ENCODE measurements around the gene TREML1. TPM values are rescaled to one million over a fixed set of nuclear protein-coding genes. Genes with fewer than 3 reads are reported as not detected.

Gene TREML1
- total and polyA plus RNA-seq, 2 of the 4 experiments (the other 2 are of a cell fraction): not detected

DNA sequence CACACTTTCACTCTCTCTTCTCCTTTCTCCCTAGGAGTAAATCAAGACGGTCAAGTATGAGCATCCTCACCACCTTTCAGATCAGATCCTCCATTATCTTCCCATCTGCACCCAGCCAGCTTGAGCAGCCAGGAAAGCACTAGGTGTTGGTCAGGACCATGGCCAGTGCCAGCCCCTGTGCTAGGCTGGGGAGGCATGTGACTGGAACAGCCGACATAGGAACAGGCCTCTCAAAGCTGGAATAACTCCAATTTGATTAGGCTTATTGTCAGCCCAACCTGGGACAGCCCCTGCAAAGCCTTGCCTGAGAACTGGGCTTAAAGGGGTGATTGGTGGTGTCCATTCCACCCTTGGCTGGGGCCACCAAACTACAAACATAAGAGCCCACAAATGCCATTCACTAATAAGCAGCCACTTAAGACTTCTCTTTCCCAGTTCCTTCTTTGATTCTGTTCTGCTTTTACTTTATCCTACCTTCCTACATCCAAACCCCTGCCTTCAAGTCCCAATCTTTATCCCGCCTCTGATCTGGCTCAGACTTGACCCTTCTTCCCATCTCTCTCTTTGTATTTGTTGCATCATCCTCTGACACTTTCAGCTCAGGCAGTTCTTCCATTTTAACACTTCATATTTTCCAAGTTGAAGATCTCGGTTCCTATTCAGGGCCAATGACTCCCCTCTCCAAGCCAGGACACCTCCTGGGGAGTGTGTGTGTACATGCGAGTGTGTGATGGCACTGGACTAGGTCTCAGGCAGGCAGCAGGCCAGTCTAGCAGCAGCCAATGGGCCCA lies 13.2 kb upstream of the TREML1 start:
- Histone ChIP-seq H3K9ac (ENCODE audit: low read depth, low read length) (no peak overlapping the region), H2BK5ac (ENCODE audit: low read depth, low read length, poor library complexity, severe bottlenecking) (no peak overlapping the region), H3K27ac (ENCODE audit: insufficient read depth, low read length) (no peak overlapping the region), H4K91ac (ENCODE audit: insufficient read depth, low read depth, low read length) (no peak overlapping the region), H2BK15ac (ENCODE audit: low read depth, low read length) (no peak overlapping the region), H3K23ac (ENCODE audit: low read depth, low read length) (no peak overlapping the region), H2AK9ac (replicated peaks; ENCODE audit: low read depth, low read length, poor library complexity) (peak overlapping the region; percentile 33), H3K14ac (replicated peaks; ENCODE audit: low read depth, low read length) (no peak overlapping the region), H2AFZ (replicated peaks; ENCODE audit: low read length, poor library complexity) (no peak overlapping the region), H2BK120ac (ENCODE audit: low read depth, low read length) (no peak overlapping the region), H3K79me1 (ENCODE audit: low read depth in 1 of 2, low read length in 2 of 2) (no peaks in the 10 kb centered on the region), H3K27me3 (ENCODE audit: control insufficient read depth, insufficient read depth, low read length) (peaks cover 3% of the 10 kb centered on the region; the same call in 1 of the 2 replicates), H4K8ac (ENCODE audit: low read depth in 2 of 2, low read length in 2 of 2) (no peak overlapping the region), H3K9me3 (ENCODE audit: control insufficient read depth, insufficient read depth, low read length) (no peaks in the 10 kb centered on the region), H3K4me2 (ENCODE audit: low read depth, low read length) (no peak overlapping the region), H3K4ac (ENCODE audit: low read depth, low read length) (no peak overlapping the region), H3K18ac (ENCODE audit: low read depth, low read length) (no peak overlapping the region), H3K4me1 (ENCODE audit: control insufficient read depth, insufficient read depth, low read length) (no peaks in the 10 kb centered on the region), H3K36me3 (ENCODE audit: control insufficient read depth, insufficient read depth, low read length) (no peaks in the 10 kb centered on the region), H3K56ac (ENCODE audit: extremely low read depth, insufficient read depth, low read length) (no peak overlapping the region), H2BK20ac (ENCODE audit: low read depth, low read length) (no peak overlapping the region), H3K4me3 (ENCODE audit: insufficient read depth, low read depth, low read length) (no peak overlapping the region), H4K5ac (ENCODE audit: low read depth, low read length) (no peak overlapping the region), H4K20me1 (ENCODE audit: insufficient read depth, low read length) (no peaks in the 10 kb centered on the region), H2AK5ac (ENCODE audit: low read depth, low read length) (no peak overlapping the region), H3K9me1 (ENCODE audit: insufficient read depth, low read length) (no peaks in the 10 kb centered on the region; the same call in 1 of the 2 replicates)
- no TSS peak for BruUV-seq (replicated peaks)
- intact Hi-C loops (cut with micrococcal nuclease) (no loop called here), in situ Hi-C loops (cut with MboI; ENCODE audit: low sequenced_read_pairs) (no loop called here), dilution Hi-C loops (cut with HindIII; ENCODE audit: low sequenced_read_pairs, unreplicated experiment) (no loop called here)
- CTCF ChIA-PET: no interaction called here
- peak; percentile 72 for ATAC-seq (ENCODE audit: low read depth)
- POLR2A ChIA-PET (ENCODE audit: unreplicated experiment): no interaction called here
- 71% methylated on average over 1 of the region's 5 CpGs; no CpG with 5 or more reads in 1 of the 2 experiments for WGBS, 2 experiments (ENCODE audit: extremely low coverage in 2 of 2, insufficient read length in 1 of 2)
- DNase-seq: peak; percentile 19
- TF ChIP-seq, protein P1, sequence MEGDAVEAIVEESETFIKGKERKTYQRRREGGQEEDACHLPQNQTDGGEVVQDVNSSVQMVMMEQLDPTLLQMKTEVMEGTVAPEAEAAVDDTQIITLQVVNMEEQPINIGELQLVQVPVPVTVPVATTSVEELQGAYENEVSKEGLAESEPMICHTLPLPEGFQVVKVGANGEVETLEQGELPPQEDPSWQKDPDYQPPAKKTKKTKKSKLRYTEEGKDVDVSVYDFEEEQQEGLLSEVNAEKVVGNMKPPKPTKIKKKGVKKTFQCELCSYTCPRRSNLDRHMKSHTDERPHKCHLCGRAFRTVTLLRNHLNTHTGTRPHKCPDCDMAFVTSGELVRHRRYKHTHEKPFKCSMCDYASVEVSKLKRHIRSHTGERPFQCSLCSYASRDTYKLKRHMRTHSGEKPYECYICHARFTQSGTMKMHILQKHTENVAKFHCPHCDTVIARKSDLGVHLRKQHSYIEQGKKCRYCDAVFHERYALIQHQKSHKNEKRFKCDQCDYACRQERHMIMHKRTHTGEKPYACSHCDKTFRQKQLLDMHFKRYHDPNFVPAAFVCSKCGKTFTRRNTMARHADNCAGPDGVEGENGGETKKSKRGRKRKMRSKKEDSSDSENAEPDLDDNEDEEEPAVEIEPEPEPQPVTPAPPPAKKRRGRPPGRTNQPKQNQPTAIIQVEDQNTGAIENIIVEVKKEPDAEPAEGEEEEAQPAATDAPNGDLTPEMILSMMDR (conservative IDR thresholded peaks at IDR 0.05; ENCODE audit: low read depth, low read length): no peak
- no peak for TF ChIP-seq RAD21 (IDR thresholded peaks at IDR 0.05; ENCODE audit: low read length)
- TF ChIP-seq RFX5 (IDR thresholded peaks at IDR 0.05; ENCODE audit: low read depth, low read length): no peak
- no peak for TF ChIP-seq BHLHE40 (IDR thresholded peaks at IDR 0.05; ENCODE audit: low read depth, low read length)
- TF ChIP-seq MAFK (IDR thresholded peaks at IDR 0.05; ENCODE audit: low read depth, low read length): no peak
- TF ChIP-seq MAZ (IDR thresholded peaks at IDR 0.05; ENCODE audit: borderline replicate concordance, low read depth, low read length): no peak
- no peak for TF ChIP-seq MXI1 (IDR thresholded peaks at IDR 0.05; ENCODE audit: borderline replicate concordance, low read depth, low read length)
- no peak for TF ChIP-seq SMC3 (IDR thresholded peaks at IDR 0.05; ENCODE audit: low read depth, low read length)
- TF ChIP-seq POLR2A (IDR thresholded peaks at IDR 0.05; ENCODE audit: low read depth, low read length): no peak
- no peak for TF ChIP-seq ELK1 (IDR thresholded peaks at IDR 0.05; ENCODE audit: borderline replicate concordance, low read depth, low read length)
- no peak for TF ChIP-seq NFE2L2 (IDR thresholded peaks at IDR 0.05; ENCODE audit: low read depth, low read length)
- TF ChIP-seq, protein P2, sequence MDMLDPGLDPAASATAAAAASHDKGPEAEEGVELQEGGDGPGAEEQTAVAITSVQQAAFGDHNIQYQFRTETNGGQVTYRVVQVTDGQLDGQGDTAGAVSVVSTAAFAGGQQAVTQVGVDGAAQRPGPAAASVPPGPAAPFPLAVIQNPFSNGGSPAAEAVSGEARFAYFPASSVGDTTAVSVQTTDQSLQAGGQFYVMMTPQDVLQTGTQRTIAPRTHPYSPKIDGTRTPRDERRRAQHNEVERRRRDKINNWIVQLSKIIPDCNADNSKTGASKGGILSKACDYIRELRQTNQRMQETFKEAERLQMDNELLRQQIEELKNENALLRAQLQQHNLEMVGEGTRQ (IDR thresholded peaks at IDR 0.05; ENCODE audit: low read depth, low read length): peak; percentile 38; the same call in 1 of the 2 replicates
- TF ChIP-seq RCOR1 (IDR thresholded peaks at IDR 0.05; ENCODE audit: insufficient replicate concordance, low read length): no peak
- TF ChIP-seq CEBPB (IDR thresholded peaks at IDR 0.05; ENCODE audit: low read depth, low read length): 0 out of 2 replicates have a peak, but pooled peaks have one; percentile 3
- no peak for TF ChIP-seq CHD1 (IDR thresholded peaks at IDR 0.05; ENCODE audit: low read depth, low read length)

Measured in IMR-90 (cell line).